ENCODE results near the gene DYNC1H1. TPM values are rescaled to one million over a fixed set of nuclear protein-coding genes. Genes with fewer than 3 reads are reported as not detected.

Gene DYNC1H1
- polyA plus RNA-seq, 1 donor from 2014 or later = 298 TPM

DNA sequence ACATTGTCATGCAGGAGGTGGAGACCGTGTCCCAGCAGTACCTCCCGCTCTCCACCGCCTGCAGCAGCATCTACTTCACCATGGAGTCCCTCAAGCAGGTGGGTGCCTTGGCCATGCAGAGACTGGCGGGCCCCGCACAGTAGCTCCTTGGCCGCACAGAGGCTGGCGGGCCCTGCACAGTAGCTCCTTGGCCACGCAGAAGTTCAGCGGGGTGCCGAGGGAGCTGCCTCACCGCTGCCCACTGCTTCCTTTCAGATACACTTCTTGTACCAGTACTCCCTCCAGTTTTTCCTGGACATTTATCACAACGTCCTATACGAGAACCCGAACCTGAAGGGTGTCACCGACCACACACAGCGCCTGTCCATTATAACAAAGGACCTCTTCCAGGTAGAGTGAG lies 74.8 kb downstream of the DYNC1H1 start:
- Histone ChIP-seq H3K36me3 (ENCODE audit: insufficient read depth, low read length) (peaks cover 23% of the 10 kb centered on the region), H3K9me2 (ENCODE audit: insufficient read depth, low read length) (no peaks in the 10 kb centered on the region), H3K9ac (ENCODE audit: low read length) (no peak overlapping the region), H3F3A (ENCODE audit: insufficient read depth, low read length, poor library complexity, severe bottlenecking) (no peaks in the 10 kb centered on the region), H3K27me3 (ENCODE audit: insufficient read depth, low read depth, low read length) (no peaks in the 10 kb centered on the region), H3K4me3 (ENCODE audit: low read length) (no peak overlapping the region), H2AFZ (ENCODE audit: low read depth, low read length) (no peak overlapping the region), H4K20me1 (ENCODE audit: insufficient read depth) (no peaks in the 10 kb centered on the region), H3K9me3 (ENCODE audit: low read length) (no peaks in the 10 kb centered on the region), H3K27ac (ENCODE audit: low read length) (no peak overlapping the region), H3K79me2 (replicated peaks; ENCODE audit: insufficient read depth, low read length) (no peaks in the 10 kb centered on the region), H3K4me2 (ENCODE audit: low read length) (no peak overlapping the region)
- no peak for TF ChIP-seq SMC3 (conservative IDR thresholded peaks at IDR 0.05; ENCODE audit: poor library complexity)
- no peak for TF ChIP-seq EZH2 (IDR thresholded peaks at IDR 0.05; ENCODE audit: borderline replicate concordance, insufficient read depth, low read length, poor library complexity, severe bottlenecking)
- no peak for TF ChIP-seq MXI1 (conservative IDR thresholded peaks at IDR 0.05; ENCODE audit: poor library complexity, severe bottlenecking)
- TF ChIP-seq EP300 (conservative IDR thresholded peaks at IDR 0.05; ENCODE audit: poor library complexity, severe bottlenecking) = no peak

- H2AFZ ChIP-seq (ENCODE audit: low read depth, low read length) = no peak overlapping the region
- H3K9me3 ChIP-seq (ENCODE audit: low read length) = no peaks in the 10 kb centered on the region
- H3F3A ChIP-seq (ENCODE audit: insufficient read depth, low read length, poor library complexity, severe bottlenecking) = no peaks in the 10 kb centered on the region
- H3K9ac ChIP-seq (ENCODE audit: low read length) = no peak overlapping the region
- H4K20me1 ChIP-seq (ENCODE audit: insufficient read depth) = no peaks in the 10 kb centered on the region
- H3K4me3 ChIP-seq (ENCODE audit: low read length) = no peak overlapping the region
- no peaks in the 10 kb centered on the region for H3K27me3 ChIP-seq (ENCODE audit: insufficient read depth, low read depth, low read length)
- no peaks in the 10 kb centered on the region for H3K79me2 ChIP-seq (replicated peaks; ENCODE audit: insufficient read depth, low read length)
- H3K36me3 ChIP-seq (ENCODE audit: insufficient read depth, low read length) = peaks cover 23% of the 10 kb centered on the region
- TF ChIP-seq CTCF (IDR thresholded peaks at IDR 0.05; ENCODE audit: poor library complexity, severe bottlenecking) = no peak
- no peaks in the 10 kb centered on the region for H3K9me2 ChIP-seq (ENCODE audit: insufficient read depth, low read length)
- no peak overlapping the region for H3K27ac ChIP-seq (ENCODE audit: low read length)
- H3K4me2 ChIP-seq (ENCODE audit: low read length) = no peak overlapping the region
Observed at GRCh38 chr14:102040153-102040552, 75.8 kb downstream of the DYNC1H1 start.

DNA sequence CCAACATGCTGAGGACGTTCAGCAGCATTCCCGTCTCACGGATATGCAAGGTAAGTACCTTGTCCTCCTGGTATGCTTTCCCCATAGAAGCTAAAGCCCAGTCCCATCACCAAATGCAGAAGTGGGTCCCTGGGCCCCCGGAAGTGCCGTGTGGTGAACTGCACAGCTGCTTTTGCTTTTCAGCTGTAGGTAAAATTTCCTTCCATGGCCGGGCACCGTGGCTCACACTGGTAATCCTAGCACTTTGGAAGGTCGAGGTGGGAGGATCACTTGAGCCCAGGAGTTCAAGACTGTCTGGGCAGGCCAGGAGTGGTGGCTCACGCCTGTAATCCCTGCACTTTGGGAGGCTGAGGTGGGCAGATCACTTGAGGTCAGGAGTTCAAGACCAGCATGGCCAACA lies 78.3 kb downstream of the DYNC1H1 start:
- Histone ChIP-seq H4K20me1 (ENCODE audit: insufficient read depth) (no peaks in the 10 kb centered on the region), H3K4me2 (ENCODE audit: low read length) (no peak overlapping the region), H3F3A (ENCODE audit: insufficient read depth, low read length, poor library complexity, severe bottlenecking) (no peaks in the 10 kb centered on the region), H3K79me2 (replicated peaks; ENCODE audit: insufficient read depth, low read length) (no peaks in the 10 kb centered on the region), H3K27ac (ENCODE audit: low read length) (no peak overlapping the region), H3K27me3 (ENCODE audit: insufficient read depth, low read depth, low read length) (no peaks in the 10 kb centered on the region), H2AFZ (ENCODE audit: low read depth, low read length) (no peak overlapping the region), H3K9me2 (ENCODE audit: insufficient read depth, low read length) (no peaks in the 10 kb centered on the region), H3K4me3 (ENCODE audit: low read length) (no peak overlapping the region), H3K36me3 (ENCODE audit: insufficient read depth, low read length) (peaks cover 13% of the 10 kb centered on the region), H3K9me3 (ENCODE audit: low read length) (no peaks in the 10 kb centered on the region), H3K9ac (ENCODE audit: low read length) (no peak overlapping the region)
- TF ChIP-seq CTCF (IDR thresholded peaks at IDR 0.05; ENCODE audit: poor library complexity, severe bottlenecking) = no peak
